Dendritic cell treated with granulocyte-macrophage colony-stimulating factor and Interleukin-4, amounts not matched to agents 40 ng/mL and 50 ng/mL, for 4 days (primary cell): ENCODE data around the gene TRPM2.

ENCODE experiments used
- H3K27ac Mint-ChIP-seq: one replicate; pipeline ENCODE4 v1.8.0; 2022; ENCODE audit warnings: mild to moderate bottlenecking, mixed read lengths
- H3K27me3 Mint-ChIP-seq: one replicate; pipeline ENCODE4 v1.8.0; 2022; ENCODE audit warnings: mild to moderate bottlenecking, mixed read lengths
- H3K36me3 Mint-ChIP-seq: one replicate; pipeline ENCODE4 v1.8.0; 2022; ENCODE audit warnings: low read depth, mixed read lengths
- H3K4me1 Mint-ChIP-seq: one replicate; pipeline ENCODE4 v1.8.0; 2022; ENCODE audit warnings: low read depth, mixed read lengths
- H3K4me3 Mint-ChIP-seq: one replicate; pipeline ENCODE4 v1.8.0; 2022; ENCODE audit warnings: mild to moderate bottlenecking, moderate library complexity, mixed read lengths
- H3K9me3 Mint-ChIP-seq: one replicate; pipeline ENCODE4 v1.8.0; 2022; ENCODE audit warnings: mixed read lengths
- intact Hi-C: fragments of 100-400 bp; cut with micrococcal nuclease; formaldehyde crosslinking; loops from one replicate; pipeline ENCODE4 v1.15.0; 2022

Gene TRPM2

DNA sequence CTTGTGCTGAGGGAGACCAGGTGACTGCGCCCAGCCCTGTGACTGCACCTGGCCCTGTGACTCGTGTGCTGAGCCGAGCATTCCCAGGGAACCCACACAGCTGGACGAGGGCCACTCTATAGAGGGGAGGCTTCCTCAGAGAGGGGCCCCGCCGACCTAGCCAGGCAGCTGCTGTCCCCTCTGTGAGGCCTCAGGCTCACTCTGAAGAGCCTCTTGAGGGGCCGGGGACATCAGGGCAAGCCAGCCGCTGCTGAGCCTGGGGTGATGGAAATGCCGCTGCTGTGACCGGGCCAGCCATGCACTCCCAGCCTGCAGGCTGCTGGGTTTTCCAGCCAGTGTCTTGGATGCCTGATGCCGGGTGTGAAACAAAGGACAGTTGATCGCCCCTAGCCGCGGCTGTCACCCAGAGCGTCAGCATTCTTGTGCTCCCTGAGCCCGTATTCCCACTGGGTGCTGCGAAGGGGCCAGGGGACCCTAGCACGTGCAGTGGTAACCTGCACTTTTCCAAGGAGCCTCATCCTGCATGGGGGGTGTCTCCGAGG is 36.1 kb upstream of the TRPM2 start:
- Mint-ChIP-seq H3K27ac (no peak overlapping the region), H3K27me3 (no peaks in the 10 kb centered on the region), H3K36me3 (peaks cover 100% of the 10 kb centered on the region), H3K4me1 (no peaks in the 10 kb centered on the region), H3K9me3 (no peaks in the 10 kb centered on the region), H3K4me3 (no peak overlapping the region)
- intact Hi-C loops, result no loop called here

DNA sequence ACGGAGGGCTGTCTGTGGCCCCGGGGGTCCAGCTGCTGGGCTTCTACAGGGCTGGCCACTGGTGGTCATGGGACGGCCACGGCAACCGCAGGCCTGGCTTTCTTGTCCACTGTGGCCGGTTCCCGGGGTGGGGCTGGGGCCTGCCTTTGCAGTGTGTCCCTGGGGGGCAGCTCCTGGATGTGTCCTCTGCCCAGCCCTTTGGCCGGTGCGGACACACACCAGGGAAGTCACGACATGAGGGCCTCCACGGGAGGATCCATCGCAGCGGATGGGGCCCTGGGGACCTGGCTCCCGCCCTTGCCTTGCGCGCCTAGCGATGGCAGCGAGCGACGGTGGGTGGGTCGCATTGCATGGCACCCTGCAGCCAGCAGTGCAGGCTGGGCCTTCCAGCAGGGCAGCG is 35.5 kb upstream of the TRPM2 start:
- no peak overlapping the region for H3K4me3 Mint-ChIP-seq
- H3K9me3 Mint-ChIP-seq, result no peaks in the 10 kb centered on the region
- no peaks in the 10 kb centered on the region for H3K4me1 Mint-ChIP-seq
- H3K27me3 Mint-ChIP-seq, result no peaks in the 10 kb centered on the region
- peaks cover 100% of the 10 kb centered on the region for H3K36me3 Mint-ChIP-seq
- intact Hi-C loops, result no loop called here
- H3K27ac Mint-ChIP-seq, result no peak overlapping the region

DNA sequence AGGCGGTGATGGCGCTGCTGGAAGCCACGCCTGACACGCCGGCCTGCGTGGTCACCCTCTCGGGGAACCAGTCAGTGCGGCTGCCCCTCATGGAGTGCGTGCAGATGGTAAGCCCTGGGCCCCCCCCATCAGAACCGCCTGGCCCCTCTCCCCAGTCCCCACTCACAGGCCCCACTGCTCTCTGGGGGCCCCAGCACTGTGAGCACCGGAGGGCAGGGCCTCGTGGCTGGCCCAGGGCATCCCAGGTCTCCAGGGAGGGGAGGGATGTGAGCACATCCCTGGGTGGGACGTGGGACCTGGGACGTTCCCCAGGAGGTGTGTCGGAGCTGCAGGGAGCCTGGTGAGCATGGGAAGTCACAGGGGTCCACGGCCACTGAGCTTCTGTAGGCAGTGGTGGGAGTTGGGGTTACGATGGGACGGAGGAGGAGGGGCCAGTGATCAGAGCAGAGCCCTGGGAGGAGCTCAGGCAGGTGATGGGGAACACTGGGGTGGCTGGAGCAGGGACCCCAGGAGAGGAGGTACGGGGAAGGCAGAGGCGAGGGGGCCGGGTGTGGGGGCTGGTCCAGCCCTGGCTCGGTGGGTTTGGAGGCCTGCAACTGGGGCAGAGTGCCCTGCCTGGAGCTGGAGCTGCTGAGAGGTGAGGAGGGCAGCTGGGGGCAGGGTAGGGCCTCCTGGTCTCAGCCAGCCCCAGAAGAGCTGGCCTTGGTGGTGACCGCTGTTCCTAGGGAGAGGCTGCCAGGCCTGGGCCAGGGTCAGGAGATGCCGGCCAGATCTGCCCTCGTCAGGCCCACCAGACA is 34.7 kb upstream of the TRPM2 start:
- Mint-ChIP-seq H3K4me3 (no peak overlapping the region), H3K4me1 (no peaks in the 10 kb centered on the region), H3K9me3 (no peaks in the 10 kb centered on the region), H3K27me3 (no peaks in the 10 kb centered on the region), H3K27ac (no peak overlapping the region), H3K36me3 (peaks cover 100% of the 10 kb centered on the region)
- intact Hi-C loops, result no loop called here

DNA sequence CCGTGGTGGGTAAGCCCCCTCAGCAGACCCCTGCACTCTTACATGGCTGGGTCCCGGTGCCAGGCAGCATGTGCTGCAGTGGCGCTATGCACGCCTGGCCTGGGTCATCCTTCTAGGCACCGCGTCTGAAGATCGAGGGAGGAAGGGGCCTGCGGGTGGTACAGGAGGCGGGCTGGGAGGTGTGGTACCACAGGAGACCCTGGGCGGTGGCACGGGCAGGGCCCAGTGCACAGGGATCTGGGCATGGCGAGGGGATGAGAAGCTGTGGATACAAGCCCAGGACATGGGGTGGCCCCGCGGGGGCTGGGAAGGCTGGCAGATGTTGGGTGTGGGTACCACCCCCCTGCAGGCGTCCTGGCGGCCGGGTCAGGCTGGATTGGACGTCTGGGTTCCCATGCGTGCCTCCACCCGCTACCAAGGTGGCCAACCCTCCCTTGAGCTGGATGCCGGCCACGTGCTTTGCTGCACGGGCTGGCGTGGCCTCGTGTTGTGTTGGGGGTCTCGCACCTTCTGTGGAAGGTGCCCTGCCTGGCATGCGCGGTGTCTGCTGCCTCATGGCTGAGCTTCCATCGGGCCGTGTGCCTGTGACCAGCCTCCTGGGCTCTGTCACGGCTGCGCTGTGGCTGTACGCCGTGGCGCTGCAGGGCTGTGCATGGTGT is 33.9 kb upstream of the TRPM2 start:
- Mint-ChIP-seq H3K27ac (no peak overlapping the region), H3K4me3 (no peak overlapping the region), H3K36me3 (peaks cover 100% of the 10 kb centered on the region), H3K4me1 (no peaks in the 10 kb centered on the region), H3K27me3 (no peaks in the 10 kb centered on the region), H3K9me3 (no peaks in the 10 kb centered on the region)
- intact Hi-C loops, result no loop called here

DNA sequence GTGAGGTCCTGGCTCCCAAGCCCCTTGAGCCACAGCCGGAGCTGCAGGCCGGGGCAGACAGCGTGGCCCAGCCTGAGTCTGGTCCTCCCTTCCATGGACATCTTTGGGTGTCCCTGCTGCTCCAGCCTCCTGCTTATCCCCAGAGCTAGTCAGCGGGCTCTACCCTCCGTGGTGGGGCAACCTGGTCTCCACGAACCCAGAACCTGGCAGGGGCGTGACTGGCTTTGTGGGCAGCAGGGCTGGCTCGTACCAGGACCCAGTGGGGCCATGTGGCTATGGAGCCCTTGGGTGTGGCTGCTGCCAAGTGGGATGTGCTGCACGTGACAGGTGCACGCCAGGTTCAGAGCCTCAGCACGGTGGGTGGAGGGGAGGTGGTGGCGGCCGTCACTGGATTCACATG is 32.6 kb upstream of the TRPM2 start:
- no peak overlapping the region for H3K27ac Mint-ChIP-seq
- H3K9me3 Mint-ChIP-seq, result no peaks in the 10 kb centered on the region
- no peaks in the 10 kb centered on the region for H3K4me1 Mint-ChIP-seq
- intact Hi-C loops, result no loop called here
- H3K36me3 Mint-ChIP-seq, result peaks cover 100% of the 10 kb centered on the region
- no peaks in the 10 kb centered on the region for H3K27me3 Mint-ChIP-seq
- H3K4me3 Mint-ChIP-seq, result no peak overlapping the region

DNA sequence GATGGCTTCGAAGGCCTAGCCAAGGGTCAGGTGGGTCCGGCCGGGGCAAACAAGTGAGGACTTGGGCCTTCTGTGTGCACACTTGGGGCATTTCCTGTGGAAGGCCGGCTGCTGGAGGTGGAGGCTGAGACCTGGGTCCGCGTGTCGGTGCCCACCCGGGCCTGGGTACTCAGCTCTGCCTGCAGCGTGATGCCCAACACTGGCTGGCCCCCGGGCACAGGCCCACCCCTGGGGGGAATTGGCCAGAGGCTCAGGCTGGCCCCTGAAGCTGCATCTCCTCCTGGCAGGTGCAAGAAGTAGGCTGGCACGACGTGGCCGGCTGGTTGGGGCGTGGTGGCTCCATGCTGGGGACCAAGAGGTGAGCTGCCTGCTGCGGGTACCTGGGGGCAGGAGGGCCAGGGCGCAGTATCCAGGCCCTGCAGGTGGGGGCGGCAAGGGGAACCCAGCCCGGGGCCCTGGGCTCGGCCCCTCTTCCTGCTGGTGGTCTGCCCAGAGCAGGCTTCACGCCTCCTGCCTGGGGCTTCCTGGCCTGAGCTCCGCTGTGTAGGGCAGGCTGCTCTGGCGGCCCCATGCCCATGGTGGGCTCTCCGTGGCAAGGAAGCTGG is 31.5 kb upstream of the TRPM2 start:
- H3K27me3 Mint-ChIP-seq, result no peaks in the 10 kb centered on the region
- H3K36me3 Mint-ChIP-seq, result peaks cover 100% of the 10 kb centered on the region
- no peak overlapping the region for H3K27ac Mint-ChIP-seq
- H3K4me3 Mint-ChIP-seq, result no peak overlapping the region
- H3K4me1 Mint-ChIP-seq, result no peaks in the 10 kb centered on the region
- H3K9me3 Mint-ChIP-seq, result no peaks in the 10 kb centered on the region
- intact Hi-C loops, result no loop called here

DNA sequence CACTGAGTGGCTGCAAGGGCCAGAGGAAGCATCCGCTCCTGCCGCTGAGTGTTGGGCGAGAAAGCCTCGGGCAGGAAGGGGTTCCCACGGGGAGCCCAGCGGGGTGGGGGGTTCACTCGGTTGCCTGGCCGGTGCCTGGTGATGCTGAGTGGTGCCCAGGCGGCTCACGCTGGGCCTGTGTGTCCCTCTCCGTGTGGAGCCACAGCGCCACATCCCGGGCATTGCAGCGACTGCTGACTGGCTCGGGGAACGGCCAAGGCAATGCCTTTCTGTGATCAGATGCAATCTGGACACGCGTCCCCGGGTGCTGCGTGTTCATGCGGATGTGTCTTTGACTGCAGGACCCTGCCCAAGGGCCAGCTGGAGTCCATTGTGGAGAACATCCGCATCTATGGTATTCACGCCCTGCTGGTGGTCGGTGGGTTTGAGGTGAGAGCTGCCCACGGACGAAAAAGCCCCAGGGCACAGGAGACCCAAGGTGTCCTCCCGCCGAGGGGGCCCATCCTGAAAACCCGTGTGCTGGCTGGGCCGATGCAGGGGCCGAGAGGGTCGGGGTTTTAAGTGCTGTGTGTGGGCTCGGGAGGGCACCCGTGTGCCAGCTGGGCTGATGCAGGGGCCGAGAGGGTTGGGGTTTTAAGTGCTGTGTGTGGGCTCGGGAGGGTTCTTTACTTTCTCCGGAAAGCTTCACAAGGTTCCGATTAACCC is 30.6 kb upstream of the TRPM2 start:
- no peaks in the 10 kb centered on the region for H3K9me3 Mint-ChIP-seq

DNA sequence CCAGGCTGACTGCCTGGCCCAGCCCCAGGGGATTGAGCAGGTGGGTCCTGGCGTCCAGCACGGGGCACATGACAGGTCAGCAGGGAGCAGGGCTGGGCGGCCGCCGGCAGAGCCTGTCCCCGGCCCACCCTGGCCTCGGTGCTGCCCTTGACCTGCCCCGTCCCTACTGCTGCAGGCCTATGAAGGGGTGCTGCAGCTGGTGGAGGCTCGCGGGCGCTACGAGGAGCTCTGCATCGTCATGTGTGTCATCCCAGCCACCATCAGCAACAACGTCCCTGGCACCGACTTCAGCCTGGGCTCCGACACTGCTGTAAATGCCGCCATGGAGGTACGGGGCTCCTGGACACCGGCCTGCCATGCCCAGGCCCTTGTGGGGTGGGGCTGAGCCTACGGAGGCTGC is 29.8 kb upstream of the TRPM2 start:
- peaks cover 100% of the 10 kb centered on the region for H3K36me3 Mint-ChIP-seq
- H3K27ac Mint-ChIP-seq, result no peak overlapping the region
- H3K4me1 Mint-ChIP-seq, result no peaks in the 10 kb centered on the region
- intact Hi-C loops, result no loop called here
- no peak overlapping the region for H3K4me3 Mint-ChIP-seq
- no peaks in the 10 kb centered on the region for H3K9me3 Mint-ChIP-seq
- H3K27me3 Mint-ChIP-seq, result no peaks in the 10 kb centered on the region

More for the DNA sequence above, 30.6 kb upstream of the TRPM2 start:
- H3K27ac Mint-ChIP-seq, result no peak overlapping the region
- intact Hi-C loops, result no loop called here
- H3K36me3 Mint-ChIP-seq, result peaks cover 100% of the 10 kb centered on the region
- H3K27me3 Mint-ChIP-seq, result no peaks in the 10 kb centered on the region
- no peaks in the 10 kb centered on the region for H3K4me1 Mint-ChIP-seq
- no peak overlapping the region for H3K4me3 Mint-ChIP-seq

DNA sequence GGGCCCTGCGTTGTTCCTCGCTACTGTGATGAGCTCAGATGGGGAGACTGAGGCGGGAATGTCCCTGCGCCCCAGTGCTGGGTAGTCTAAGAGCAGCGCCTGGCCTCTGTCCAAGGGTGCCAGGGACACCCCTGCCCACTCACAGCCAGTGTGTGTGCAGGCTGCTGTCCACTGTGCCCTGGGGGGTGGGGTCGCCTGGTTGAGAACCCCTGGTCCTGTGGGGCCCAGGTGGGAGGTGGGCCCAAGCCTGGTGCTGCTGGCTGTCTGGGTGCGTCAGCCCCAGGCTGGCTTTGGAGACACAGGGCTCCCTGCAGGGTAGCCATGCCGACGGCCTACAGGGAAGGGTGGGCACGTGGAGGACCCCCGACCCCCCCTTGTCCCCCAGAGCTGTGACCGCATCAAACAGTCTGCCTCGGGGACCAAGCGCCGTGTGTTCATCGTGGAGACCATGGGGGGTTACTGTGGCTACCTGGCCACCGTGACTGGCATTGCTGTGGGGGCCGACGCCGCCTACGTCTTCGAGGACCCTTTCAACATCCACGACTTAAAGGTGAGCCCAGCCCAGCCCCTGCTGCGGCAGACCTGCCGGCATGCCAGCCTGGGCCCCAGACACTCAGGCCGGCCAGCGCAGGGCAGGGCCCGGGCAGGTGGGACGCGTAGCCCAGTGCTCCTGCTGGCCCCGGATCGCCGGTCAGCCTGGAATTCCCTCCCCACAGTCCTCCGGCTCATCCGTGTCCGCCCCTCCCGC is 29.1 kb upstream of the TRPM2 start:
- peaks cover 100% of the 10 kb centered on the region for H3K36me3 Mint-ChIP-seq
- H3K4me3 Mint-ChIP-seq, result no peak overlapping the region
- no peaks in the 10 kb centered on the region for H3K27me3 Mint-ChIP-seq
- intact Hi-C loops, result no loop called here
- H3K4me1 Mint-ChIP-seq, result no peaks in the 10 kb centered on the region
- no peaks in the 10 kb centered on the region for H3K9me3 Mint-ChIP-seq
- no peak overlapping the region for H3K27ac Mint-ChIP-seq

DNA sequence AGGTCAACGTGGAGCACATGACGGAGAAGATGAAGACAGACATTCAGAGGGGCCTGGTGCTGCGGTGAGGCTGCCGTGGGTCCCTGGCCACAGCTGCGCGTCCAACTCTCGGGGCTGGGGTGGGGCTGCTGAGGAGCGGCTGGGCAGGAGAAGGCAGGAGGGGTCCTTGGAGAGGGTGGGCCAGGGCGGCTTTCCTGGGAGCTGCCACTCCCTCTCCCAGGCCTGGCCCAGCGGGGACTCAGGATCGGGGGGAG is 28.6 kb upstream of the TRPM2 start:
- H3K27ac Mint-ChIP-seq, result no peak overlapping the region
- no peaks in the 10 kb centered on the region for H3K27me3 Mint-ChIP-seq
- H3K4me1 Mint-ChIP-seq, result no peaks in the 10 kb centered on the region
- no peaks in the 10 kb centered on the region for H3K9me3 Mint-ChIP-seq
- no peak overlapping the region for H3K4me3 Mint-ChIP-seq
- intact Hi-C loops, result no loop called here
- peaks cover 100% of the 10 kb centered on the region for H3K36me3 Mint-ChIP-seq

DNA sequence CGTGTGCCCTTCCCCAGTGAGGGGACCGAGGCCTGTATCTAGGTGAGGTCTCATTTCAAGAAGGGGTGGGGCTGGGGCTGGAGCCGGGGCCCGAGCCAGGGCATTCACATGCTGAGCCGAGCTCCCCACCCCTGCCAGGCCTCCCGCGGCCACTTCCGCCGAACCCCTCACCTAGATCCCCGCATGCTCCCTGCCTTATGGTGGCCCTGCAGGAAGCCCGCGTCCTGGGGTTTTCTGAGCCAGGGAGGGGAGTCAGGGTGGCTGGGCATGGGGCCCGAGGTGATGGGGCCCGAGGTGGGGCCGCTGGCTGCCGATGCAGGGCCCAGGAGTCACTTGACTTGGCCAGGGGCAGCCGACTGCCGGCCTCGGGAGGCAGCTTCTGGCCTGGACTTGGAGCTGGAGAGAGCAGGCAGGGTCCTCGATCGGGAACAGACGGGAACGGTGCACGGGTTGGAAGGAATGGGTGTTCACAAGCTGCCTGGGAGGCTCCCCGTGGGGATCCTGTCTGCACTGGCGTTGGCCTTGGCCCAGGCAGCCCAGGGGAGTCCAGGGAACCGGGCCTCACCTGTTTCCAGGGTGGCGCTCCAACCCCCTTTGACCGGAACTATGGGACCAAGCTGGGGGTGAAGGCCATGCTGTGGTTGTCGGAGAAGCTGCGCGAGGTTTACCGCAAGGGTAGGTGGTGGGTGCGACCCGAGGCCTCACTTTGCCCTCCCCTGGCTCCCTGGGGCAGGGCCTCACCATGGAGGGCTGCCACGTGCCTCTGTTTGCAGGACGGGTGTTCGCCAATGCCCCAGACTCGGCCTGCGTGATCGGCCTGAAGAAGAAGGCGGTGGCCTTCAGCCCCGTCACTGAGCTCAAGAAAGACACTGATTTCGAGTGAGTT is 27.8 kb upstream of the TRPM2 start:
- intact Hi-C loops, result no loop called here
- no peaks in the 10 kb centered on the region for H3K27me3 Mint-ChIP-seq
- no peak overlapping the region for H3K27ac Mint-ChIP-seq
- H3K4me1 Mint-ChIP-seq, result no peaks in the 10 kb centered on the region
- no peaks in the 10 kb centered on the region for H3K9me3 Mint-ChIP-seq
- no peak overlapping the region for H3K4me3 Mint-ChIP-seq
- peaks cover 99% of the 10 kb centered on the region for H3K36me3 Mint-ChIP-seq

DNA sequence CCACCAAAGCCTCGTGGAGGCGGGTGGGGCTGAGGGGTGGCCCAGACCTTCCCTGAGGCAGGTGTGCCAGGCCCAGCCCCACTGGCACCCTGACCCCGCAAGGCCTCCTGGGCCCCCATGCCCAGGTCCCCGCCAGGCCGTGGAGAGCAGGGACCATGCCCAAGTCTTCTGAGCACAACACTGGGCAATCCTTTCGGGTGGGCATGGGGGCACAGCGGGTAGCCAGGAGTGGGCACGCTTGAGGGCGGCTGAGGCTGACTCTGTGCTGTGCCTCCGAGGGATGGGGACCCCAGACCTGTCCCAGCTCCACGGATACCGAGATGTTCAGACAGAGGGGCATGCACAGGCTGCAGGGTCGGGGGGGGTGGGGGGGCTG is 27.2 kb upstream of the TRPM2 start:
- H3K4me1 Mint-ChIP-seq, result no peaks in the 10 kb centered on the region
- H3K9me3 Mint-ChIP-seq, result no peaks in the 10 kb centered on the region
- no peaks in the 10 kb centered on the region for H3K27me3 Mint-ChIP-seq
- intact Hi-C loops, result no loop called here
- no peak overlapping the region for H3K4me3 Mint-ChIP-seq
- H3K27ac Mint-ChIP-seq, result no peak overlapping the region
- peaks cover 99% of the 10 kb centered on the region for H3K36me3 Mint-ChIP-seq
